AG08395 (cell line): ENCODE measurements around the gene ZC3H13.

Experiments
- DNase-seq: peaks from one replicate; pipeline ENCODE4 v3.0.0; 2012; ENCODE audit warnings: mixed read lengths, low spot score

The ZC3H13 gene

DNA sequence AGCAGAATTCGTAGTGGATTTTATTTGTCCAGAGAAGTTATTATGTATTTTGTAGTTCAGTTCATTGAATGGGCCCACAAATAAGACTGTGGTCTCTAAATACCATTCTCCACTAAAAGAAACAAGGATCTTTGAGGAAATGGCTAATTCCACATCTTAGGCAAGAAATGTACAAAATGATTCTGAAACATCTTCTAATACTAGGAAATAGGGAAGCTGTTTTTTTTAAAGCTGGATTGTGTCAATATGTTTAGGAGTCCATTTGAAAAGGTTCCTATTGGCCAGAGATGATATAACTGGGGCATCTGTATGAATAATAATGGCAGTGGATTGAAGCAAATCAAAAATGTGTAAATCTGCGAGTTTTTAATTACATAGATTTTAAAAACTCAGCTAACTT, 112.5 kb downstream of the ZC3H13 start:
- DNase-seq, result no peak

DNA sequence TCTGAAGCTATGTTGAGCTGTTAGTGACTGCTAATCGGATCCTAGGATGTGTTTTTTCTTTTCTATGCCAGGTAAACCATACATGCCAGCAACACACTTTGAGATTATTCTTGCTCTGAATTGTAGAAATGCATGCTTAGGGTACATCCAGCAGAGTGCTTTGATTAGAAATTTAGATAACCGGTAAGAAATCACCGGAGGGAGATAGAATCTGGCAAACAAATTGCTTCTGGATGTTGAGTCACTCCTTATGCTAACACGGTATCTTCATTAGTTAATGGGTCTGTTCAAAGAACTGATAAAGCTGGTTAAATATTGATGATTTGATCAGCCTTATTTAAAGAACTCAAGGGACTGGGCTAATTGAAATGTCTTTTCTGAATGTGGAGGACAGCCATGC, 115.9 kb downstream of the ZC3H13 start:
- DNase-seq, result no peak

DNA sequence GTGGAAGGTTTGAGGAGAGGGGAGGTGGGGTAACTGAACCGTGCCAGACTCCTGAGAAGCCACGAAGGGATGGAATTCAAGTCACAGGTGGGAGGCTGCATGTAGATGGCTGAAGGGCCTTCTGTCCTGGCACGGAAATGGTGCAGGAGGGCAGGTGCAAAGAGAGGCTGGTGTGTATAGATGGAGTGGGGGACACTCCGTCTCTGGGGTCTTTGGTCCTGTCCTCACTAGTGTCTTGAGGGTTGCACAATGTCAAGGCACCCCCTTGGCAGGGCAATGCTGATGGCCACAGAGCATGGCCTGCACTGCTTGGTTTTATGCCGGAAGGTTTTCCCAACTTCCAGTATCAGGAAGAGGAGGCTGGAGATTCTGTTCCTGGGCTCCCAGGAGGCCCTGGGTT, 118.3 kb downstream of the ZC3H13 start:
- no peak for DNase-seq

DNA sequence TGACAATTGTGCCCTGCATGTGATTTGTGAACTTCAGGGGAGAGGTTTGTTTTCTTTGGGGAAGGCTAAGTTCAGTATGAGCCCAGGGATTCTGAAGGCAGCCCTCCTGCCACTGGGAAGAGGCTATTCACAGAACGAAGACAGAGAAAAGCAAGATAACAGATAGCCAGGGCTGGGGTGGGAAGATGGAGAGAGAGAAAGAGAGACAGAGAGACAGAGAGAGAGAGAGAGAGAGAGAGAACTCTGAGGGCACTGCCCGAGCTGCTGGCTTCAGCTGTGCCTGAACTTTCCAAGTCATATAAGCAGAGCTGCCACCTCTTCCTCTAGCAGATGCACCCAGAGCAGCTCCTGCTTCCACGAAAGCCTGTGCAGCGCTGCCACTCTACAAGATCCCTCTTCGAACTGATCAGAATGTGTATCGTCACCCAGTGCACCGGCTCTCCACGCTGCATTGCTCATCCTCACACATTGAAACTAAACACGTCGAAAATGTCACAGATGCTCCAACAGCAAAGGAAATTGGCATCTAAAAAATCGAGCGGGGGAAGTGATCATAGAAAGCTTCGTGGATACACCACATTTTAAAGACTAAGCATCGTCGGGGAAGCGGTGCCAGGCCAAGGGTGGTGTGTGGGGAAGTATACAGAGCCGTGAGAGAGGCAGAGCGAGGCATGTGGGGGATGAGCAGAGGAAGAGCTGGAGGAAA, 119.2 kb downstream of the ZC3H13 start:
- no peak for DNase-seq

DNA sequence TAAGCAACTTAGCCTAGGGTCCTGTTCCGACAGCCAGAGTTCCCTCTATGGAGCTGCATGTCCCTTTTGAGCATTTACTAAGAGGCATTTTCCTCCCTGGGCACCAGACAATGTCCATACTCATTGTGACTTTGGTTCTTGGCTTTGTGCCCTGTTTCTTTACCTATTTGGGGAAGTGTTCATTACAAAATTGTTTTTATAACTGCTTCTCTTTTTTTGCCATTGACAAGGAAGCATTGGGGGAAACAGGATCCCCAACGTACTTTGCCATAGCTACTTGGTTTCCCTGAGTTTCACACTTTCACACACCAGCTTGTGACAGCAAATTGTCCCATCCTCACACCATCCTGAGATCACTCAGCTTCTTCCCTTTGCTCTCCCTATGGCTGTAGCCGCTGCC, 119.9 kb downstream of the ZC3H13 start:
- no peak for DNase-seq

DNA sequence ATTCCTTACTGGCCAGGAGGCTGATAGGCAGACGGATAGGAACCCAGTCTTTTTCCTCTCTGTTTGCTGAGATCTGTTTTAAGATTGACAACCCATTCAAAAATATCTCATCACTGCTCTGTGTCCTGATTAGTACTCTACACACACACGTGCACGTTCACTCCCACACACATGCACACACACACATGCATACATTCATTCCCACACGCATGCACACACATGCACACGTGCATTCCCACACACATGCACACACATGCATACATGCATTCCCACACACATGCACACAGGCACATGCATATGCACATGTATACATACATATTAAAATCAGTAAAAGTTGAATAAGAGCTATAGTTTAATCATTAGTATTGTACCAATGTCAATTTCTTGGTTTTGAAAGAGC, 120.4 kb downstream of the ZC3H13 start:
- no peak for DNase-seq

DNA sequence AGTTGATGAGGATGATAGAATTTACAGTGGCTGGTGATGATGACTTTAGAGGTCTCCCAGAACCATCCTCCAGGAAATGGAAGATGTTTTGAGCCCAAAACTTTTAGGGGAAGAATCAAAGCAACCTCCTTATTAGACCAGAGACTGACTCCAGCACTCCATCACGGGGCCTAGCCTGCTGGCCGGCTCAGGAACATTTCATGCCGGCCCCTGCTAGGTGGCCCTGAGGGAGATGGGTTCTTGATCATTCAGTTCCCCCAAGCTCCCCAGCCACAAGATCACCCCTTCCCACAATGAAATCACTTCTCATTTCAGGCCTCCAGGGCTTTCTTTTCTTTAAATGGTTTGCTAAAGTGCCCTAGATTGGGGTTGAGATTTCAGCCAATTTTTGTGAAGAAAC, 121.3 kb downstream of the ZC3H13 start:
- no peak for DNase-seq

DNA sequence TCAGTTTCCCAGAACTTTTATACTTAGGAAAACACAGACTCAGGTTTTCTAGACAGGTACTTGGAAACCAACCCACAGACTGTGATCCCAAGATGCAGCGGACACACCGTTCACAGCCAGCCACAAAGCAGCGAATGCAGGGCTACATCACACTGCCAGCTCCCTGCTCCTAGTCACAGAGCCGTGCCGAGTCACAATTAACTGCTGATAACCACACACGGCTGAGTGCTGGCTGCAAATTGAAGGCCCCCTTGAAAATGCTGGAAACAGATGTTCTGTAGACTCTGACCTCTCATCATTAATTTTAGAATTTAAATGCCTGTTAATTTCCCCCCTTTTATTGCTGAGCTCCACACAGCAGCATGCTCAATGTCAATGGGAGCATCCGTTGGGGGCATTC, 122.4 kb downstream of the ZC3H13 start:
- DNase-seq, result no peak

DNA sequence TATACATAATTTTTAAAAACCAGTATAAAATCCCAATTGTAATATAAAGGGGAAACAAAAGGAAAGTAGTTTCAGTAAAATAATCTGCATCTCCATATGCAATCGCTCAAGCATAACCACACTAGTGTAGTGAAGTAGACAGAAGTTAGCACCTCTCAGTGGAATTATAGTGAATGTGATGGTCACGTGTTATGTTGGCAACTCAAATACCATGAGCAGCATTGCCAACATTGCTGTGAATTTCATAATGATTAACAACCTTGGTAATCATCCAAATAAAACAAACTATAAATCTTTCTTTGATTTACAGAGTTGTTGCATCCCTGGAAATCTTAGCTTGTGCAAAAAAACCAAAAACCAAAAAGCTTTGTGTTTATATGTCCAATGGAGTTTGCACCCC, 123.7 kb downstream of the ZC3H13 start:
- no peak for DNase-seq

DNA sequence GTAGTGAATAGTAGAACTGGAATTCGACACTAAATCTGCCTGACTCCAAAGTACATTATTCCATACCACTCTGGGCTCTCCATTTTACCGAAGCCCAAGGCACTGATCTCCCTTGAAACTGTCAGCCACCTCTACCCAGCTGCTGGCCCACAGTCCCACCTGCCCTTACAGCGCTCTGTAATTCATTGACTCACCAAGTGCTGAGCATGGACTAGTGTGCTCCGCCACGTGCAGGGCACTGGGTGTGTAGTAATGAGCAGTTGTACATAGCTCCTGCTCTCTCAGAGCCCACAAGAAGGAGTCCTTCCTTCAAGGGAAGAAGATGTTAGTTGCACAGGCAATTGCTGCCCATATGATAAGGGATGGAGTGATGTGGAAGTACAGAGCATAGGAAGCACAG, 124.4 kb downstream of the ZC3H13 start:
- DNase-seq, result no peak

DNA sequence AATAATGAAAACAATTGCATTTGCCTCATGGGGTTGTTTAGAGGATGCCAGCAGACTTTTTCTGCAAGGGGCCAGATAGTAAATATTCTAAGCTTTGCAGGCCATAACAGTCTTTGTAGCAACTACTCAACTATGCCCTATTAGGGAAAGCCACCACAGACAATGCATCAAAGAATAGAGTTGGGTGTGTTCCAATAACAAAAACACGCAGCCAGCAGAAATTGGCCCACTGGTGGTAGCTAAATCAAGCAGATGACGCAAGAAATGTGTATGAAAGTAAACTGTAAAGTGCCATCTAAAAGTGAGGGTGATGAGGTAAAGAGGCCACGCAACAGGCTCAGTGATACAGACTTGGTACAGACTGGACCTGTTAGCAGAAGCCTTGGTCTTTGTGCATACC, 125.8 kb downstream of the ZC3H13 start:
- DNase-seq, result no peak

DNA sequence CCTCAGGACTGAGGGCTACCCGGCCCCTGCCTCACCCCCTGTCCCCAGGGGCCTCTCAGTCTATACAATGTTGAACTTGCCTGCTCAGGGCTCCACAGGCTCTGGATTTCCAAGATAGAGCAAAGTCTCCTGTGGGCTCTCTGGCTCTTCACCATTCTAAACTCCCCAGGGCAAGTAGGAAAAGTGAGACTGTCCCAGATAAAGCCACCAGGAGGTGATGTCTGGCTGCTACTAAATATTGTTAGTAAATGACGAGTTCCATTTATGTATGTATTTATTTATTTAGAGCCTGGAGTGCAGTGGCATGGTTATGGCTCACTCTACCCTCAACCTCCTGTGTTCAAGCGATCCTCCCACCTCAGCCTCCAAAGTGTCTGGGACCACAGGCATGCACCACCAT, 127.4 kb downstream of the ZC3H13 start:
- DNase-seq, result no peak

DNA sequence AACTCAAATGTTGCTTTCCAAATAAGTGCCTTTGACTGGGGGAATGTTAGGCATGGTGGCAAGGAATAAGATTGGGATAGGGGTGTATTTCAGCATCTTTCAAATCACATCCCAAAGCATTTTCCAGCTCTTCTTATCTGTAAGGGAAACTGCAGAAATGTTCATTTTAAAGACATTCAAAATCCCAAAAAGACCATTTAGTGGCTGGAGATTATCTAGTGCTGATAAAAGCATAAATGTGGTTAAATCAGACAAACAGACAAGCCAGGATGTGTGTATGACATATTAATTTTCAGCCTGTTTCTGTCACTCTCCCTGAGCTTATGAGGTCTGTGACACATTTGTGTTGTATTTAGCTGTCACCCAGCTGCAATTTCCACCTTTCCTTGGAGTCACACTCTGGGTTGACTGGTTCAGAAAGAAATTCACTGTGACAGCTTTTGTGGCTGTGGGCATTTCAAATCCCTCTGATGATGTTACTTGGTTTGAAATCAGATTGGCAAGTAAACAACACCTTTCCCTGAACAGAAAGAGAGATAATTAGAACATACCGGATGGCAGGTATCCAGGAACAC, 131.3 kb downstream of the ZC3H13 start:
- DNase-seq, result no peak

DNA sequence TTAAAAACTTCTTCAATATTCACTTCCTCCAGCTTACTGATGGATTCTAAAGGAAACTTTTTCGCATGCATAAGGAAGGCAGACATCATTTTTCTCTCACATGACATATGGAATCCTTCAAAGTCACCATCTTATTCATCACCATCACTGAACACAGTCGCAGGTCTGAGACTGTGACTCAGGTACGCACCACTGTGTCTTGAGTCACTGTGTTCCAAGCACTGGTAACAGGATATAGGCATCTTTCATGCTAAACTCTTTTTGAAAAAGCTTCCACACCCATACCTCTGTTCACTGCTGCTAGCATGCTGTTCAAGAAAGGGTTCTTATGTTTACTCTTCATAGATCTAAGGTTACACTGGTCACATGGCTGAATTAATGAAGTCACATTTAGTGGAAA, 133.9 kb downstream of the ZC3H13 start:
- no peak for DNase-seq

DNA sequence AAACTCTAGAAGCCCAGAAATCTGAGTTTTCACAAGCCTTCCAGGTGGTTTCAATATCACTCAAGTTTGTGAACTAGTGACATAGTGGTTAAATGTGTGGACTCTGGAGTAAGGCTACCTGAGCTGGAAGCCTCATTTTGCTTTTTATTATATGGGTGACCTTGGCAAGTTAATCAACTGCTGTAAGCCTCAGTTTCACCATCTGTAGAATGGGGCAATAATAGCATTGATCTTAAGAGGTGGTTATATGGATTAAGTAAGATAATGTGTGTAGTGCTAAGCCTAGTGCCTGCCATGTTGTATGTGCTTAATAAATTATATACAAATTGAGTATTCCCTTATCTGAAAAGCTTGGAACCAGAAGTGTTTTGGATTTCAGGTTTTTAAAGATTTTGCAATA, 135.5 kb downstream of the ZC3H13 start:
- no peak for DNase-seq

DNA sequence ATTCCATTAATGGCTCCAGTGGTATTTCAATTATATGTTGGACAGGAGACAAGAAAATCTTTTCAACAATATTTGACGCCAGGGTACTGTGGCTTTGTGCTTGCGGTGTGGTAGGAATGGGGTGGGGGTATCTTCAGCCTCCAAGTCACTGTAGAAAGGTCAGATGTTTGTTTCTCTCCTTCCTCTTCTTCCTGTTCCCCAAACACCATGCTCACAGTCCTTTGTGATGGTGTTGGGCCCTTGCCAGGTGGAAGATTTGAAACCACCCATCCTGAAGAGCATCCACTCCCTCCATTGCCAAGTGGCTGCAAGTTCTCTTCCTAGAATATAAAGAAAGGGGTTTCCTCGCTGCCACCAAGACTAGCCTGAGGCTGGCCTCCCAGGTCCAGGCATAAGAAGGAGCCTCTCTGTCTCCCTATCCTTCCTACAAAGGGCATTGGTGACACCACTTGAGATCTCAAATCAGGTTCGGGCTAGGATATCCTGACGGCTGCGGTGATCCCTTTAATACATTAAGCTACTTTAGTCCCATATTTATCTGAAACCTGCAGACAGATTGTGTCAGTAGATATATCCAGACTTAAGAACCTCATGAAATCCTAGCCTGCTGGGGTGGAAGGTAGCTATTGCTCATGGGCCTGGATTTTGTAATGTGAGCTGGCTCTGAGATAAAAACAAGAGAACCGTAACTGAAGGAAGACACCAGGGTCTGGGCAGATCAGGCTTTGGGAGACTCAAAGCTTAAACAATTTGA, 136.7 kb downstream of the ZC3H13 start:
- DNase-seq, result no peak

DNA sequence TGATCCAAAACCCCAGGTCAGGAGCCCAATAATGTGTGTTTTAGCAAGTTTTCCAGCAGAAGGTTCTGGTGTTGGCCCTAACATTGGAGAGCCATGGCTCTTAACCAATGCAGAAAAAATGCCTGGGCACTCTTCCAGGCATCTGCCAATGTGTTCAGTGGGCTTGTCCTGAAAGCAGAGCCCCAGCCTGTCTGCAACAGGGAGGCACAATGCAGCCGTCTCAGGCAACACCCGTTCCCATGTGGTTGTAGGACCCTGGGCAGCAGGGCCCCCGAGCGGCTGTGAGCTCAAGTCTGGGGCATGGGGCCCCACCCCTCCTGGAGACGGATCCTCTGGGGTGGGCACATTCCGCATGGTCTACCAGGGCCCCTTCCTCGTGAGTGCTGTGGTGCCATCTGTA, 142.9 kb downstream of the ZC3H13 start:
- no peak for DNase-seq

DNA sequence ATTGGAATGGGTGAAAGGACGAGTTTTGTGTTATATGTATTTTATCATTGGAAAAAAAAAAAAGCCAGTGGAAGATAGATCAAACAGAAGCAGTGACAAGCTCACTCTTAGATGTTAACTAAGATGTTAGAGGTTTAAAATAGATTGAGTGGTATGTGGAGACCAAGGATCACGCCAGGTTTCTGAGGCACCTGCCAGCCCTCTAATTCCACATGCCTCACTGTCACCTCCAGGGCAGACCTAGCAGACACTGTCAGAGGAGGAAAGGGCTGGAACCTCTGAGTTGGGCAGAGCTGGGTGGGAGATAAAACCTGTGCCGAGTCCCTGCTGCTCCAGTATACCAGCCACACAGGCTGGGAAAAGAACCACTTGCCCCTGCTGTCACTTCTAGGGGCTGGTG, 143.5 kb downstream of the ZC3H13 start:
- no peak for DNase-seq

DNA sequence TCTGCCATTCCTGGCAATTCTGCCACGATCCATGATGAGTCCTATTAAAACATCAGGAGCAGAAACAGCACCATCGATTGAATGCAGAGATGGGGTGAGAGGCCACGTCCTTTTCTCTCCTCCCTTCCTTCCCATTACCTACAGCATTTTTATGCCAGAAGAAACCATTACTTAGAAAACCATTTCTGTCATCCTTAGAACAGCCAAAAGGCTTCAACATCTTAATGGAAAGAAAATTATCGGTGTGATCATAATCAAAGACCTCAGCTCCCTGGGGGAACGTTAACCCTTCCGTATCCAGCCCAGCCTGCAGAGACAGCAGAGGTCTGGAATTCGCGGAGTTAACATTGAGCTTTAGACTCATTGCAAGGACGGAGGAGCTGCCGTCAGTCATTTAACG, 145.0 kb downstream of the ZC3H13 start:
- no peak for DNase-seq
